Measurements from ENCODE around the gene L3MBTL4.

DNA sequence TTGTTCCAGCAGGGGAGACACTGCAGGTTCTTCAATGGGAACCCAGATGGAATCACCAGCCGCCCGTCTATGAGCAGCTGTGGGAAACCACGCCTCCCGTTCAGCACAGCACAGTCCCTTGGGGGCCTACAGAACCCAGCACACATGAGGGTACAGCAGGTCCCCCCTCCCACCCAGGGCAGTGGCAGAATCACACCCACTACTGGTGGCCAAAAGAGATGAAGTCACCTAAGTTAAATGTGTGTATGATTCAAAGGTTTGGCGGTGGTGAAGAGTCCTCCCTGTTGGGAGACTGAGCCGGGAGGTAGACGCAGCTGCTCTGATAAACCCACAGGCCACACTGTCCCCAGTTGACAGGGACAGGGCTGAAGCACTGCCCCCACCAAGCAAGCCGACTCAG lies 44.3 kb downstream of the L3MBTL4 start:
- TF ChIP-seq, protein P1, sequence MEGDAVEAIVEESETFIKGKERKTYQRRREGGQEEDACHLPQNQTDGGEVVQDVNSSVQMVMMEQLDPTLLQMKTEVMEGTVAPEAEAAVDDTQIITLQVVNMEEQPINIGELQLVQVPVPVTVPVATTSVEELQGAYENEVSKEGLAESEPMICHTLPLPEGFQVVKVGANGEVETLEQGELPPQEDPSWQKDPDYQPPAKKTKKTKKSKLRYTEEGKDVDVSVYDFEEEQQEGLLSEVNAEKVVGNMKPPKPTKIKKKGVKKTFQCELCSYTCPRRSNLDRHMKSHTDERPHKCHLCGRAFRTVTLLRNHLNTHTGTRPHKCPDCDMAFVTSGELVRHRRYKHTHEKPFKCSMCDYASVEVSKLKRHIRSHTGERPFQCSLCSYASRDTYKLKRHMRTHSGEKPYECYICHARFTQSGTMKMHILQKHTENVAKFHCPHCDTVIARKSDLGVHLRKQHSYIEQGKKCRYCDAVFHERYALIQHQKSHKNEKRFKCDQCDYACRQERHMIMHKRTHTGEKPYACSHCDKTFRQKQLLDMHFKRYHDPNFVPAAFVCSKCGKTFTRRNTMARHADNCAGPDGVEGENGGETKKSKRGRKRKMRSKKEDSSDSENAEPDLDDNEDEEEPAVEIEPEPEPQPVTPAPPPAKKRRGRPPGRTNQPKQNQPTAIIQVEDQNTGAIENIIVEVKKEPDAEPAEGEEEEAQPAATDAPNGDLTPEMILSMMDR (IDR thresholded peaks at IDR 0.05 in 8 of 11, conservative IDR thresholded peaks at IDR 0.05 in 3 of 11) = no peak
- no peak for TF ChIP-seq POLR2AphosphoS5 (IDR thresholded peaks at IDR 0.05)
- no peak for TF ChIP-seq POLR2A (IDR thresholded peaks at IDR 0.05)

All from spleen (tissue), 7 donors.